ENCODE measurements around the gene KRT38. TPM values are rescaled to one million over a fixed set of nuclear protein-coding genes. Genes with fewer than 3 reads are reported as not detected.

The KRT38 gene
- total RNA-seq, 1 donor from 2014 or later, result not detected

- H3K4me1 Mint-ChIP-seq (ENCODE audit: low read depth), result no peaks in the 10 kb centered on the region
- no peaks in the 10 kb centered on the region for H3K9me3 Mint-ChIP-seq
- H3K36me3 Mint-ChIP-seq (ENCODE audit: low read depth), result no peaks in the 10 kb centered on the region
- peaks cover 2% of the 10 kb centered on the region for H3K27me3 Mint-ChIP-seq (ENCODE audit: low read depth)
- no peak overlapping the region for H3K27ac Mint-ChIP-seq
- intact Hi-C loops (cut with micrococcal nuclease), result loop anchor here (5.0 kb wide), 1 partner anchor 231 kb away; no protein-coding TSS in a partner anchor
- no peak overlapping the region for H3K4me3 Mint-ChIP-seq (ENCODE audit: low read depth)
- no peak for DNase-seq (ENCODE audit: low spot score)
Observed at GRCh38 chr17:41416479-41416878, 24.3 kb downstream of the KRT38 start.

- H3K27me3 Mint-ChIP-seq (ENCODE audit: low read depth), result peaks cover 2% of the 10 kb centered on the region
- intact Hi-C loops (cut with micrococcal nuclease), result loop anchor here (5.0 kb wide), 1 partner anchor 231 kb away; no protein-coding TSS in a partner anchor
- no peak for DNase-seq (ENCODE audit: low spot score)
- H3K9me3 Mint-ChIP-seq, result no peaks in the 10 kb centered on the region
- H3K4me1 Mint-ChIP-seq (ENCODE audit: low read depth), result no peaks in the 10 kb centered on the region
- no peaks in the 10 kb centered on the region for H3K36me3 Mint-ChIP-seq (ENCODE audit: low read depth)
- no peak overlapping the region for H3K4me3 Mint-ChIP-seq (ENCODE audit: low read depth)
- no peak overlapping the region for H3K27ac Mint-ChIP-seq
Observed at GRCh38 chr17:41415833-41416335, 24.9 kb downstream of the KRT38 start.

GRCh38 chr17:41415411-41415810, 25.4 kb downstream of the KRT38 start:
- Mint-ChIP-seq H3K27ac (no peak overlapping the region), H3K9me3 (no peaks in the 10 kb centered on the region), H3K4me1 (ENCODE audit: low read depth) (no peaks in the 10 kb centered on the region), H3K36me3 (ENCODE audit: low read depth) (no peaks in the 10 kb centered on the region), H3K27me3 (ENCODE audit: low read depth) (peaks cover 2% of the 10 kb centered on the region), H3K4me3 (ENCODE audit: low read depth) (no peak overlapping the region)
- no peak for DNase-seq (ENCODE audit: low spot score)
- intact Hi-C loops (cut with micrococcal nuclease), result loop anchor here (5.0 kb wide), 1 partner anchor 232 kb away; no protein-coding TSS in a partner anchor

- no peaks in the 10 kb centered on the region for H3K4me1 Mint-ChIP-seq (ENCODE audit: low read depth)
- no peak for DNase-seq (ENCODE audit: low spot score)
- no peak overlapping the region for H3K27ac Mint-ChIP-seq
- no peak overlapping the region for H3K4me3 Mint-ChIP-seq (ENCODE audit: low read depth)
- H3K9me3 Mint-ChIP-seq, result no peaks in the 10 kb centered on the region
- no peaks in the 10 kb centered on the region for H3K36me3 Mint-ChIP-seq (ENCODE audit: low read depth)
- intact Hi-C loops (cut with micrococcal nuclease), result no loop called here
- peaks cover 2% of the 10 kb centered on the region for H3K27me3 Mint-ChIP-seq (ENCODE audit: low read depth)
Observed at GRCh38 chr17:41413982-41414381, 26.8 kb downstream of the KRT38 start.

- no peaks in the 10 kb centered on the region for H3K9me3 Mint-ChIP-seq
- no peak for DNase-seq (ENCODE audit: low spot score)
- H3K4me1 Mint-ChIP-seq (ENCODE audit: low read depth), result no peaks in the 10 kb centered on the region
- H3K27ac Mint-ChIP-seq, result no peak overlapping the region
- no peaks in the 10 kb centered on the region for H3K36me3 Mint-ChIP-seq (ENCODE audit: low read depth)
- peaks cover 2% of the 10 kb centered on the region for H3K27me3 Mint-ChIP-seq (ENCODE audit: low read depth)
- intact Hi-C loops (cut with micrococcal nuclease), result no loop called here
- no peak overlapping the region for H3K4me3 Mint-ChIP-seq (ENCODE audit: low read depth)
Observed at GRCh38 chr17:41413353-41413957, 27.3 kb downstream of the KRT38 start.

GRCh38 chr17:41411072-41411840, 29.5 kb downstream of the KRT38 start:
- no peak overlapping the region for H3K4me3 Mint-ChIP-seq (ENCODE audit: low read depth)
- intact Hi-C loops (cut with micrococcal nuclease), result no loop called here
- no peaks in the 10 kb centered on the region for H3K4me1 Mint-ChIP-seq (ENCODE audit: low read depth)
- H3K27ac Mint-ChIP-seq, result no peak overlapping the region
- H3K9me3 Mint-ChIP-seq, result no peaks in the 10 kb centered on the region
- no peaks in the 10 kb centered on the region for H3K36me3 Mint-ChIP-seq (ENCODE audit: low read depth)
- peaks cover 2% of the 10 kb centered on the region for H3K27me3 Mint-ChIP-seq (ENCODE audit: low read depth)
- DNase-seq (ENCODE audit: low spot score), result no peak

GRCh38 chr17:41407226-41407625, 33.6 kb downstream of the KRT38 start:
- no peaks in the 10 kb centered on the region for H3K27me3 Mint-ChIP-seq (ENCODE audit: low read depth)
- H3K4me3 Mint-ChIP-seq (ENCODE audit: low read depth), result no peak overlapping the region
- H3K9me3 Mint-ChIP-seq, result no peaks in the 10 kb centered on the region
- intact Hi-C loops (cut with micrococcal nuclease), result loop anchor here (10.0 kb wide), 2 partner anchors 138 to 862 kb away; no protein-coding TSS in a partner anchor
- peaks cover 22% of the 10 kb centered on the region for H3K4me1 Mint-ChIP-seq (ENCODE audit: low read depth)
- no peak for DNase-seq (ENCODE audit: low spot score)
- H3K27ac Mint-ChIP-seq, result no peak overlapping the region
- H3K36me3 Mint-ChIP-seq (ENCODE audit: low read depth), result no peaks in the 10 kb centered on the region

GRCh38 chr17:41406205-41406604, 34.6 kb downstream of the KRT38 start:
- Mint-ChIP-seq H3K36me3 (ENCODE audit: low read depth) (no peaks in the 10 kb centered on the region), H3K9me3 (no peaks in the 10 kb centered on the region), H3K27me3 (ENCODE audit: low read depth) (no peaks in the 10 kb centered on the region), H3K27ac (no peak overlapping the region), H3K4me1 (ENCODE audit: low read depth) (peaks cover 24% of the 10 kb centered on the region), H3K4me3 (ENCODE audit: low read depth) (no peak overlapping the region)
- intact Hi-C loops (cut with micrococcal nuclease), result loop anchor here (10.0 kb wide), 2 partner anchors 139 to 861 kb away; no protein-coding TSS in a partner anchor
- DNase-seq (ENCODE audit: low spot score), result no peak

GRCh38 chr17:41404024-41404671, 36.6 kb downstream of the KRT38 start:
- Mint-ChIP-seq H3K4me1 (ENCODE audit: low read depth) (peaks cover 24% of the 10 kb centered on the region), H3K36me3 (ENCODE audit: low read depth) (no peaks in the 10 kb centered on the region), H3K27ac (peak overlapping the region; percentile 82), H3K27me3 (ENCODE audit: low read depth) (no peaks in the 10 kb centered on the region), H3K9me3 (no peaks in the 10 kb centered on the region), H3K4me3 (ENCODE audit: low read depth) (no peak overlapping the region)
- no peak for DNase-seq (ENCODE audit: low spot score)
- intact Hi-C loops (cut with micrococcal nuclease), result loop anchor here (2.0 to 10.0 kb wide), 4 partner anchors 62 to 859 kb away; no protein-coding TSS in a partner anchor

- Mint-ChIP-seq H3K4me1 (ENCODE audit: low read depth) (peaks cover 24% of the 10 kb centered on the region), H3K4me3 (ENCODE audit: low read depth) (no peak overlapping the region), H3K36me3 (ENCODE audit: low read depth) (no peaks in the 10 kb centered on the region), H3K9me3 (no peaks in the 10 kb centered on the region), H3K27me3 (ENCODE audit: low read depth) (no peaks in the 10 kb centered on the region), H3K27ac (peak overlapping the region; percentile 82)
- intact Hi-C loops (cut with micrococcal nuclease), result loop anchor here (2.0 to 10.0 kb wide), 4 partner anchors 61 to 859 kb away; no protein-coding TSS in a partner anchor
- no peak for DNase-seq (ENCODE audit: low spot score)
Observed at GRCh38 chr17:41403404-41404023, 37.3 kb downstream of the KRT38 start.

GRCh38 chr17:41402161-41402560, 38.6 kb downstream of the KRT38 start:
- Mint-ChIP-seq H3K4me3 (ENCODE audit: low read depth) (no peak overlapping the region), H3K27ac (peak overlapping the region; percentile 67), H3K36me3 (ENCODE audit: low read depth) (no peaks in the 10 kb centered on the region), H3K9me3 (no peaks in the 10 kb centered on the region), H3K27me3 (ENCODE audit: low read depth) (no peaks in the 10 kb centered on the region), H3K4me1 (ENCODE audit: low read depth) (peaks cover 24% of the 10 kb centered on the region)
- DNase-seq (ENCODE audit: low spot score), result no peak
- intact Hi-C loops (cut with micrococcal nuclease), result loop anchor here (5.0 to 10.0 kb wide), 3 partner anchors 60 to 857 kb away; no protein-coding TSS in a partner anchor

- Mint-ChIP-seq H3K27ac (no peak within 1 kb of the TSS), H3K36me3 (ENCODE audit: low read depth) (no peaks in the 10 kb centered on the region), H3K27me3 (ENCODE audit: low read depth) (no peaks in the 10 kb centered on the region), H3K4me1 (ENCODE audit: low read depth) (peaks cover 2% of the 10 kb centered on the region), H3K9me3 (no peaks in the 10 kb centered on the region), H3K4me3 (ENCODE audit: low read depth) (no peak within 1 kb of the TSS)
- no peak for DNase-seq (ENCODE audit: low spot score)
- intact Hi-C loops (cut with micrococcal nuclease), result no loop called here
Observed at GRCh38 chr17:41396996-41397660, 43.7 kb downstream of the KRT38 start, which contains the start of gene KRT31. TSS of gene KRT31 (minus strand) at chr17:41397608. CDS start at chr17:41397539, 69 bp downstream.
